Thoracic aorta (tissue), 2 donors: ENCODE measurements around the gene IGFL4. TPM values are rescaled to one million over a fixed set of nuclear protein-coding genes. Genes with fewer than 3 reads are reported as not detected.

ENCODE experiments used
- ATAC-seq: fragments of 150-250 bp; one replicate; pipeline ENCODE4 v1.8.0; 2017; ENCODE audit warnings: low read depth; ENCODE audit not compliant: insufficient number of reproducible peaks, low FRiP score
- DNase-seq: peaks from one replicate; pipeline ENCODE4 v3.0.0-alpha.2; 2020; ENCODE audit warnings: low spot score
- H3K27ac ChIP-seq, 2 donors: fragments of 200-600 bp; sonication (generic); 1 replicate in 1 of 2; 2 replicates in 1 of 2; pipeline ENCODE4 v1.5.1; 2016; ENCODE audit warnings: mild to moderate bottlenecking in 2 of 2, moderate library complexity in 2 of 2
- H3K27me3 ChIP-seq: fragments of 200-600 bp; sonication (generic); replicated peaks from 2 replicates; pipeline ENCODE4 v1.6.0; 2016; ENCODE audit warnings: mild to moderate bottlenecking; ENCODE audit not compliant: insufficient read depth
- H3K36me3 ChIP-seq: fragments of 200-600 bp; sonication (generic); one replicate; pipeline ENCODE4 v1.5.1; 2016
- H3K4me1 ChIP-seq, 2 donors: fragments of 200-600 bp; sonication (generic); 1 replicate in 1 of 2; 2 replicates in 1 of 2; pipeline versions ENCODE4 v1.5.1 to v1.6.0; 2016; ENCODE audit warnings: low read depth in 2 of 2, mild to moderate bottlenecking in 1 of 2; ENCODE audit not compliant: control insufficient read depth in 1 of 2
- H3K4me3 ChIP-seq: fragments of 200-600 bp; sonication (generic); 2 replicates; pipeline ENCODE4 v1.5.1; 2016; ENCODE audit warnings: mild to moderate bottlenecking
- H3K9me3 ChIP-seq: fragments of 200-600 bp; sonication (generic); 2 replicates; pipeline ENCODE4 v1.5.1; 2016
- total RNA-seq, 2 donors: library from RNA; depleted of rRNA; stranded (reverse); fragments of >200 nt; gene quantifications; one replicate each; pipeline versions ENCODE4 v1.1.0 to v1.2.3, GENCODE V29; 2016
- TF ChIP-seq, protein P1 (sequence below): fragments of 200-600 bp; sonication (generic); IDR thresholded peaks from one replicate; pipeline ENCODE4 v1.5.1; 2019; ENCODE audit warnings: antibody characterized with exemption

The IGFL4 gene
- total RNA-seq, 2 donors from 2014 or later: not detected

DNA sequence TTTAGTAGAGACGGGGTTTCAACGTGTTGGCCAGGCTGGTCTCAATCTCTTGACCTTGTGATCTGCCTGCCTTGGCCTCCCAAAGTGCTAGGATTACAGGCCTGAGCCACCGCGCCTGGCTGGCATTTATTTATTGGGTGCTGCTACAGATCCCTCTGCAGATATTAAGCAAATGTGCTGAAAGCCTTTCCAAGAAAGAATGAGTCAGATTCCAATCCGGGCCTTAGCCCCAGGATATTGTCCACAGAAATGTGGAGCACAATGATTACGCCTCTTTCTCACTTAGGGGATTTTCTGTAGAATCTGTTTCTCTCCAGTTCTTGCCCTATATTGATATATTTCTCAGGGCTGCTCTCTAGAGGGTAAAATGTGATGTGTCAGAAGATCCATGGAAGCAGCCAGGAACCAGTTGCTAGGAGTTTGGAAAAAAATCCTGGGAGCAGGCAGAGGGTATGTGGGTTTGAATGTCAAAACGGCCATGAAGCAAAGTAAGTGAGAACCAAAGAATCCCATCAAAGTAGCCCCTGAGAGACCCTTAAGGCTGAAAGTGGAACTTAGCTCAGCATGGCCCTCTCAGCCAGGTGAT lies 24.8 kb upstream of the IGFL4 start:
- Histone ChIP-seq H3K27ac (no peak overlapping the region), H3K4me1 (no peaks in the 10 kb centered on the region), H3K36me3 (no peaks in the 10 kb centered on the region), H3K4me3 (no peak overlapping the region), H3K9me3 (no peaks in the 10 kb centered on the region), H3K27me3 (peaks cover 5% of the 10 kb centered on the region)
- DNase-seq (no peak), ATAC-seq (no peak)
- TF ChIP-seq, protein P1, sequence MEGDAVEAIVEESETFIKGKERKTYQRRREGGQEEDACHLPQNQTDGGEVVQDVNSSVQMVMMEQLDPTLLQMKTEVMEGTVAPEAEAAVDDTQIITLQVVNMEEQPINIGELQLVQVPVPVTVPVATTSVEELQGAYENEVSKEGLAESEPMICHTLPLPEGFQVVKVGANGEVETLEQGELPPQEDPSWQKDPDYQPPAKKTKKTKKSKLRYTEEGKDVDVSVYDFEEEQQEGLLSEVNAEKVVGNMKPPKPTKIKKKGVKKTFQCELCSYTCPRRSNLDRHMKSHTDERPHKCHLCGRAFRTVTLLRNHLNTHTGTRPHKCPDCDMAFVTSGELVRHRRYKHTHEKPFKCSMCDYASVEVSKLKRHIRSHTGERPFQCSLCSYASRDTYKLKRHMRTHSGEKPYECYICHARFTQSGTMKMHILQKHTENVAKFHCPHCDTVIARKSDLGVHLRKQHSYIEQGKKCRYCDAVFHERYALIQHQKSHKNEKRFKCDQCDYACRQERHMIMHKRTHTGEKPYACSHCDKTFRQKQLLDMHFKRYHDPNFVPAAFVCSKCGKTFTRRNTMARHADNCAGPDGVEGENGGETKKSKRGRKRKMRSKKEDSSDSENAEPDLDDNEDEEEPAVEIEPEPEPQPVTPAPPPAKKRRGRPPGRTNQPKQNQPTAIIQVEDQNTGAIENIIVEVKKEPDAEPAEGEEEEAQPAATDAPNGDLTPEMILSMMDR: no peak

DNA sequence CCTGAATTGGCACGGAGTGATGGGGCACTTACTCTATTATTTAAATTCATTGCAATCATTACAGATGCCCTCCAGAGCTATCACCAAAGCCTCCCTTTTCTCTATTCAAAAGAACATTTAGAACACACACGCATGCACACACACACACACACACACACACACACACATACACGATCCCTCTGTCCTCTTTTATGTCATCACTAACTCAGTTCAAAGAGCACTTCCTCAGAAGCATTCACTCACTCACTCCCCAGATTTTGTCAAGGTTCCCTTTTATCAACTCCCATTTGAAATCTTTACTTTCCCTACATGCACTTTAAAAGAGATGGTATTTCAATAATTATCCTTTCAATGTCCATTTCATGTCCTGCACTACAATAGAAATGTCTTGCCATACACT lies 22.4 kb upstream of the IGFL4 start:
- H3K4me1 ChIP-seq: no peaks in the 10 kb centered on the region
- ATAC-seq: no peak
- no peaks in the 10 kb centered on the region for H3K9me3 ChIP-seq
- H3K36me3 ChIP-seq: no peaks in the 10 kb centered on the region
- peaks cover 5% of the 10 kb centered on the region for H3K27me3 ChIP-seq
- no peak overlapping the region for H3K4me3 ChIP-seq
- TF ChIP-seq, protein P1: no peak
- DNase-seq: no peak
- H3K27ac ChIP-seq: no peak overlapping the region

DNA sequence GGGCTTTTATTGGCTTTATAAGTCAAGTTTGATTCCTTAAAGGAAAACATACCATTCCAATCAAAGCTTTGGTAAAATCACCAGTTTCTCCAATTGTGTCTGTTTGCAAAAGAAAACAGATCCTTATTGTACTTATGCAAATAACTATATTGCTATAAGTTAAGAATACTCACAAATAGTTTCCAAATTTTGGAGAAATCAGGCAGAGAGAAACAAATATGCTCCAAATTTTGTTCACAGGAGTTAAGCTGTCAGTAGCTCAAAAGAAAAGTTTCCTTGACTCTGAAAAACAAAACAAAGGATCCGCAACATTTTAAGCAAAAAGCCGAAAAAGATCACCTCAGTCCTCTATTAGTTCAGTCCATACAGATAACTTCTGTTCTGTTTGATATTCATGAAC lies 19.2 kb upstream of the IGFL4 start:
- no peak for DNase-seq
- Histone ChIP-seq H3K27me3 (peaks cover 5% of the 10 kb centered on the region), H3K36me3 (no peaks in the 10 kb centered on the region), H3K9me3 (no peaks in the 10 kb centered on the region), H3K4me3 (no peak overlapping the region), H3K27ac (no peak overlapping the region), H3K4me1 (no peaks in the 10 kb centered on the region)
- TF ChIP-seq, protein P1: no peak
- no peak for ATAC-seq

DNA sequence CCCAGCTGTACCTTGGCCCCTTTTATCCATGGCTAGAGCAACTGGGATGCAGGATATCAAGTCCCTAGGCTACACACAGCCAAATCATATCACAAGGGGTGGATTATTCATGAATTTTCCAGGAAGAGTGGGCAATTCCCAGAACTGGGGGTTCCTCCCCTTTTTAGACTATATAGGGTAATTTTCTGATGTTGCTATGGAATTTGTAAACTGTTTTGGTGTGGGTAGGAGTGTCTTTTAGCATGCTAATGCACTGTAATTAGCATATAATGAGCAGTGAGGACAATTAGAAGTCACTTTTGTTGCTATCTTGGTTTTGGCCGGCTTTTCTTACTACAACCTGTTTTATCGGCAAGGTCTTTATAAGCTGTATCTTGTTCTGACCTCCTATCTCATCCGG lies 18.0 kb upstream of the IGFL4 start:
- Histone ChIP-seq H3K27ac (no peak overlapping the region), H3K27me3 (peaks cover 5% of the 10 kb centered on the region), H3K4me1 (no peaks in the 10 kb centered on the region), H3K9me3 (no peaks in the 10 kb centered on the region), H3K36me3 (no peaks in the 10 kb centered on the region), H3K4me3 (no peak overlapping the region)
- TF ChIP-seq, protein P1: no peak
- ATAC-seq (no peak), DNase-seq (no peak)

DNA sequence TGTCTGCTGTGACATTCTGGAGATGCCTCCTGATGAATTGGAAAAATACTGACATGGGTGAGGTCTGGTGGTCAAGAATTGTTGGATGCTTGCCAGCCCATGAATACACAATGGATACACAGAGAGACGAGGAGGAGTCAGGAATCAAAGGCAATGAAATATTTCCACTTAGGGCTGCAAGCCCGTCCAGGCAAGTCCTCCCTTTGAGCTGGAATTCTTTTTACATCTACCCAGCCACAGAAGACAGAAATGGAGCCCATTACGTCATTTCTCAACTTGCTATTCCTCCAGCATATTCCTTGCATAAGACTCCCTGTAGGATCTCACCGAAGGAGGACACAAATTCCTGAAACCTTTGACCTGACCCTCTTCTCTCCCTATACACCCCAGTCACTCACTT lies 15.7 kb upstream of the IGFL4 start:
- H3K27ac ChIP-seq: no peak overlapping the region
- H3K4me3 ChIP-seq: no peak overlapping the region
- no peaks in the 10 kb centered on the region for H3K9me3 ChIP-seq
- peaks cover 3% of the 10 kb centered on the region for H3K27me3 ChIP-seq
- ATAC-seq (no peak), DNase-seq (no peak)
- H3K4me1 ChIP-seq: no peaks in the 10 kb centered on the region
- no peaks in the 10 kb centered on the region for H3K36me3 ChIP-seq
- TF ChIP-seq, protein P1: no peak
